GM21526 (cell line): ENCODE measurements around the gene CAMK4.
"Not testable (repeated sequence)": the region's sequence is repeated elsewhere in the genome, so short reads cannot be mapped to it uniquely, and the experiment has no call there.

Source experiments
- ATAC-seq: cut with Tn5 transposase; IDR thresholded peaks from one replicate; pipeline ENCODE4 v1.9.1; 2021; ENCODE audit warnings: moderate library complexity; ENCODE audit not compliant: unreplicated experiment, low FRiP score

Gene CAMK4

DNA sequence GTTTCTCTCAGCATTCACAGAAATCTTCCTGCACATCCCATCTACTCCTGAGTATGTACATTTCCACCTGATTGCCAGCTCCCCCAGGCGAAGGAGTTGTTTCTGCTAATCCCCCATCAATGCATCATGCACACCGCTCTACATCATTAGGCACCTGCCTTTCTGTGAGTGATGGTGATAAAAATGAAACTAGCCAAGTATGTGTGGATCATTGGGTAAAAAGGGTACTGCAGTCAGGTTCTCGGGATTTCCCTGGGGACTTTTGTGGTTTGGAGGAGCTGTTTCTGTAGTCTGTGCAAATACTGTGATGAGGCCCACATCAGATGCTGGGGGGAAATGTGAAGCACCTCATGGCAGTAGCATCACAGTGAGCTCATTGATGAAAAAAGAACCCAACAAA lies 30.4 kb downstream of the CAMK4 start:
- peak; percentile 66 for ATAC-seq

DNA sequence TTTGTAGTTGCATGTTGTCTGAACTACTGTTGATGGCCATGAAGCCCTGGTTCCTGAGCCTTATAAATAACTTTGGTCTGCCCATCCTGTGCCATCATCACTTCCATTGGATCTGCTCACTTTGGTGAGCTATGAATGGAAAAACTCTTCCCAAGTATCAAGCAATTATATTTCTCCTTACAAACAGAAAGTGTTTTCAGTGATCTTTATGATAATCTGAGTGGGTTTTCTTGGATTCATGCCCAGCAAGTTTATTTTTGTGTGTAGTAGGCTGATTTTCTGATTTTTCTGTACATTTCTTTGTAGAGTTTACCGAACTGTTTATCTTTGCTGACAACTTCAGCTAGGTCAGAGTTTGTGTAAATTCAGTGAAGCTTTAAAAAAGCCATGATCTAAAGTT lies 31.0 kb downstream of the CAMK4 start:
- ATAC-seq = no peak

DNA sequence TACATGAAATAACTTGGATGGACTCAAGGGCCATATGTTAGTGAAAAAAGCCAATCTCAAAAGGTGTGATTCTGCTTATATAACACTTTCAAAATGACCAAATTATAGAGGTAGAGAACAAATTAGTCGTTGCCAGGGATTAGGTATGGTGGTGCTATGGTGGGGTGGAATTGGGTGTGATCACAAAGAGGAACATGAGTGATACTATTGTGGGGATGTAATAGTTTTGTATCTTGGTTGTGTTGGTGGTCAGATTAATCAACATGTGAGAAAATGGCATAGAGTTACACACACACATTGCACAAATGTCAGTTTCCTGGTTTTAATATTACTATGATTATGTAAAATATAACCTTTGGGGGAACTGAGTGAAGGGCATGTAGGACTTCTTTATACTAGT lies 31.9 kb downstream of the CAMK4 start:
- ATAC-seq = no peak

DNA sequence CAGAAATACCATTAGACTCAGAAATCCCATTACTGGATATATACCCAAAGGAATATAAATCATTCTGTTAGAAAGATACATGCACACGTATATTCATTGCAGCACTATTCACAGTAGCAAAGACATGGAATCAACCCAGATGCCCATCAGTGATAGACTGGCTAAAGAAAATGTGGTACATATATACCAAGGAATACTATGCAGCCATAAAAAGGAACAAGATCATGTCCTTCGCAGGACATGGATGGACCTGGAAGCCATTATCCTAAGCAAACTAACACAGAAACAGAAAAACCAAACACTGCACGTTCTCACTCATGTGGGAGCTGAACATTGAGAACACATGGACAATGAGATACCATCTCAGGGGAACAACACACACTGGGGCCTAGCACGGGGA lies 33.4 kb downstream of the CAMK4 start:
- not testable (repeated sequence) for ATAC-seq

DNA sequence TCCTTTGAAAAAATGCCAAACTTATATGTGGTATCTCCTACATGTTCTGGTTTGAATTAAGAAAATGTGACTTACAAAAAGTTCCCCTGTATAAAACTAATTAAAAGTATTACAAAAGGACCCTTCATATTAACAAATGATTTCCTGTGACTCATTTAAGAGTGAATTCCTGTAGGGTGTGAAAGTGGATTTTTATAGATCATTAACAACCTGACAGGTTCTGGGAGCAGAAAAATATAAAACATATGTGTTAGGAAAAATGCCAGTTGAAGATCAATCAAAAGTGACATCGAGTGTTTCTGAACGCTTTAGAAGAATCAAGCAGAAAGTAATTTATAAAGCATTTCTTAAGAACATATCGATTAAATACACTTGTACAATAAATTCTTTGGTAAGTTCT lies 35.5 kb downstream of the CAMK4 start:
- ATAC-seq = no peak

DNA sequence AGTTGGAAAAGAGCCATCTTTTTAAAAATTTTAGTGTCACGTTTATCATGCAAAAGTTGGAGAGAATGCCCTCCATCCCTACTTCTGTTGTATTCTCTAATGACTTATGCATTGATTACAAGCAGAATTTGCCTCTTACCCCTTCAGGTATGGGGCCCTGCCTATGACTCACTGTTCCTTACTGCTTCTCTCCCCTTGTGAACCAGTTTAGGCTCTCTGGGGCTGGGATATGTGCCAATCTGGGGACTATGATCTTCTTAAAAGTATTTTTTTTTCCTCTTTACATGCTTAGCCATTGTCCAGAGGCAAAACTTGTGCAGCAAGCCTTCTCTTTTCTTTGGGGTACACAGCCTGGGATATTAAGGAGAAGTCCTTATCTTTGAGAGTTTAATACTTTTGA lies 37.4 kb downstream of the CAMK4 start:
- ATAC-seq = no peak

DNA sequence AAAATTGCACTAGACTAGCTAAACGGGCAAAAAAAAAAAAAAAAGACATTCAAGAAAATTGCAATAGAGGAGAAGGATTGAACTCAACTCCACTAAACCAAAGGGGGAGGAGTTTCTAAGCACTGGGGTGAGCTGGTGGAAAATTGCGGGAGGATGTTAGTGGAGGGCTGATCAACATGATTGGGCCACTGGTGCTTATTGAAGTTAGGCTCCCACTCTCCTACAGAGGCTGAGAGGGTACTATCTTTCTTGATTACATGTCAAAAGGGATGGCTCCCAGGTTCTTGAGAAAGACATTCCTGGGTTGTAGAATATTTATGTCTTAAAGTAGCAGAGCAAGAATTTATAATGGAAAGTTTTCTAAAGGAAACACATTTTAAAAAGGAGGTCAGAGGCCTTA lies 38.0 kb downstream of the CAMK4 start:
- no peak for ATAC-seq

- no peak for ATAC-seq
Observed at GRCh38 chr5:111262815-111263214, 38.6 kb downstream of the CAMK4 start.

DNA sequence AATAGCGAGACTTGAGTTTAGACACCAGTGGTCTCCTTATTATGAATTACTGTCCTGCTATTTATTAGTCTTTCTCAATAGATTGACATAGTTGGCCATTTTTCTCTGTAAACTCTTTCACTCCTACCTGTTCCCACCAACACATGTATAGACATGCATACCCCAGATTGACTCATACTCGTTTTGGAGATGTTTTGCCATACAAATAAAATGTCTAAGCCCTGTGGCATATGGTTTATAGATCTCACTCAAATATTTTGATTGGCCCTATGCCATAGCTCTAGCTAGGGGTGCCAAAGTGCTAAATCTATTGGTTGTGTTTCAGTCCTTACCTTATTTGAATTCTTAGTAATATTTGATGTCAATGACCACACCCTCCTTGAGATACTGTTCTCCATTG lies 42.3 kb downstream of the CAMK4 start:
- no peak for ATAC-seq

- ATAC-seq = no peak
Observed at GRCh38 chr5:111268300-111268699, 44.1 kb downstream of the CAMK4 start.

- ATAC-seq = no peak
Observed at GRCh38 chr5:111271885-111272284, 47.7 kb downstream of the CAMK4 start.

DNA sequence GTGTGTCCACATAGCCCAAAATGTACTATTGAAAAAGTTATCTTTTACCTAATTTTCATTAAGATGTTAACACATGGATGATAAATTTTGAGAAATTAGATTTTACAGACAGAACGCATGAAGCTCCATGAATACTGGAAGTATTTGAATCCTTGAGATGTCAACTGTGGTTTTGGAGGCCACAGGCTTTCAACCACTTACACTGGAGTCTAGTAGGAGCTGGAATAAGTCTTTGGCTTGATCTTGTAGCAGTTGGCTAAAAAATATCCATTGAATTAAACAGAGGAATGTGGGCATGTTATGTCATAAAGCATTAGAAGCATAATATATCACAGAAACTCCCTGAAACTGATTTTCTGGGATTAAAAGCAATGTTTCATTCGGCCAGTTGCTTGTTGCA lies 52.9 kb downstream of the CAMK4 start:
- ATAC-seq = no peak

- peak; percentile 78 for ATAC-seq
Observed at GRCh38 chr5:111278858-111279504, 54.8 kb downstream of the CAMK4 start.

DNA sequence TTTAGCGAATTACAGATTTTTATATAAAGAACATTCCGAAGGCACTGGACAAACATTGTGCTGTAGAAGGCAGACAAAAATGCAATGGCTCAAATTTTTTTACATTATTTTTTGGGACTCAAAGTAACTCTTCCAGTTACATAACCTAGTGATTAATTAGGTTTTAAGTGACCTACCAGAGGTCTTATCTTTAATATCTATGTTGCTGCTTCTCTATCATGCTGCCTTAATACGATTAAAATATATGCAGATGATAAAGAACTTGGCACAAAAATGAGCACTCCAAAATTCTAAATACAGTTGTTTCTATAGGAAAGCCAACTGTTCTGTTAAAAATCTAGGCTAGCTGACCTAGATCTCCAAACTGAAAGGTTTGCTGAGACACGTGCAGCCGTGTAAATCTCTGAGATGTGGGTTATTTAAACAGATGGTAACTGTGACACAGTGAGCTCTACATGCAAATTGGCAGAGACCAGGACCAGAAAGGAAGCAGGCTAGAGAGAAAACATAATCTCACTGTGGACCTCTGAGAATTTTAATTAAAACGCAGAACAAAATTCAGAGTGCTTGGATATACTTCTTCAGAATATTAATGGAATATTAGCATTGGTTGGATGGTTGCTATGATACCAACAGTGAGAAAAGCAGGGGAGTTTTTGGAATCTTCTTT lies 56.2 kb downstream of the CAMK4 start:
- peak; percentile 81 for ATAC-seq

DNA sequence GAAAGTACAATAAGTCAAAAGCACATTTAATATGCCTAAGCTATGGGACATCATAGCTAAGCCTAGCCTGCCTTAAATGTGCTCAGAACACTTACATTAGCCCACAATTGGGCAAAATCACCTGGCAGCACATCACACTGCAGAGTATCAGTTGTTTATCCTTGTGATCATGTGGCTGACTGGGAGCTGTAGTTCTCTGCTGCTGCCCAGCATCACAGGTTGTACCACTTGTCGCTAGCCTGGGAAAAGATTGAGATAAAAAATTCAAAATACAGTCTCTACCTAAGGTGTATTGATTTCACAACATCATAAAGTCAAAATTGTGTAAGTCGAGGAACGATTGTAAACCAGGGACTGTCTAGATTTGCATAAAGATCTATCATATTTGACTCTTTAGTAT lies 58.6 kb downstream of the CAMK4 start:
- no peak for ATAC-seq

DNA sequence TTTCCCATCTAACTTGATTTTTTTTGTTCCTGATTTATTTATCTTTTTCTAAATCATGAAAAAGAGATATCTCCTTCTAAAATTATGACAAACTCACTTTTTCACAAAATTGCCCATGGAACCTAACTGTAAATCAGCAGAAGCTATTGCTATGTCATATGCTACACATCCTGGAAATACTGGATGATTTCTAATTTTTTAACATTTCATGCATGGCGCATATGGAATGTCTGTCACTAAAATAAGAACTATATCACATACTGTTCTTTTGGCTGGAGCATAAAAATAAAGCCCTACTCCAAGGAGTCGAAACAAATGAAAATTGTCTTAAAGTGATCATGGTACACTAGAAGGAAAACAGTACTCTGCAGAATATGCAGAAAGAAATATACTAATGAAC lies 60.6 kb downstream of the CAMK4 start:
- no peak for ATAC-seq

DNA sequence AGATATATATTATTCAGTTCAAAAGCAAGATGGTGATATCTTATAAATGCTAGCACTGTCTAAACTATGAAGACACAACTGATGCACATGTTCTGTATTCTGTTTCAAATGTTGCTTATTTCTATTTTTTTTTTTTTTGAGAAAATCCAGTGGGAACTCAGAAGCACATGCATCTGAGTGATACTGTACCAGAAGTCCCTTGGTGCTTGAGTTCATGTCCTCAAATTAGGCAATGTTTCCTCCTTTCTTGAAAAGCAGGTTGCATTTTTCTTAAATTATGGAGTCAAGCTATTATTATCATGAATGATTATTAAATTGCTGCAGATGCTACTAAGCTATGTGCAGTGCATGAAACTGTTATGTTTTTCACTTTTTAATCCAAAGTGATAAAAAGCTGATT lies 70.4 kb downstream of the CAMK4 start:
- ATAC-seq = no peak

GRCh38 chr5:111295649-111296048 lies 71.5 kb downstream of the CAMK4 start:
- ATAC-seq = no peak

DNA sequence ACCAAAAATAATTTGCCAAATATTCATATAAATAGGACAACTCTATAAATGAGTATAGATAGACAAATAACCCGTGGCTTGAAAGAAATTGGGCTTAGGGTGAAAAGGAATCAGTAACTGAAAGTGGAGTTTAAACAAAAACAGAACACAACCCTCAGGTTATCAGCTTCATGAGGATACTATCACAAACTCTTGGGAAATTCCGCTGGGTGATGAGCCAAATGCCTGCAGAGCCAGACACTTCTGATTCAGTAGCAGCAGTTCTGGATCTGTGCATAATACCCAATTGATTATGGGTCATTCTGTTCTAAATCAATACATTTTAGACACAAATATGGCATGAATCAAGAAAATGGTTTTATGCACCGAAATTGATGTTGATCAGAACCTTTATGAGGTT lies 72.4 kb downstream of the CAMK4 start:
- no peak for ATAC-seq

- ATAC-seq = no peak
Observed at GRCh38 chr5:111299067-111299481, 74.9 kb downstream of the CAMK4 start.

- ATAC-seq = no peak
Observed at GRCh38 chr5:111299831-111300432, 75.7 kb downstream of the CAMK4 start.

- ATAC-seq = no peak
Observed at GRCh38 chr5:111301264-111301663, 77.1 kb downstream of the CAMK4 start.
